ENCODE results near the gene SSTR3.

- TF ChIP-seq MTA3 (CRISPR knock-in tag; IDR thresholded peaks at IDR 0.05) (no peak), NR2F6 (IDR thresholded peaks at IDR 0.05) (no peak), NR2F6 (CRISPR knock-in tag; IDR thresholded peaks at IDR 0.05) (no peak), TRIM24 (CRISPR knock-in tag; IDR thresholded peaks at IDR 0.05) (no peak), CTCF (CRISPR knock-in tag; IDR thresholded peaks at IDR 0.05) (no peak), SPEN (CRISPR knock-in tag; IDR thresholded peaks at IDR 0.05; ENCODE audit: low read depth) (no peak), EP300 (IDR thresholded peaks at IDR 0.05; ENCODE audit: low read depth in 2 of 2, low read length in 2 of 2) (no peak), EP300 (CRISPR knock-in tag; IDR thresholded peaks at IDR 0.05; ENCODE audit: borderline replicate concordance) (no peak), ZFP41 (CRISPR knock-in tag; IDR thresholded peaks at IDR 0.05; ENCODE audit: borderline replicate concordance) (no peak), ZNF562 (CRISPR knock-in tag; IDR thresholded peaks at IDR 0.05; ENCODE audit: borderline replicate concordance) (no peak)
Measured at GRCh38 chr22:37202001-37202555, 10.2 kb downstream of the SSTR3 start.
